PC-9 (cell line): ENCODE measurements around the gene DYNC1H1.

Experiments
- CTCF ChIP-seq: fragments of 200-600 bp; sonication (generic); conservative IDR thresholded peaks from 2 replicates; pipeline ENCODE4 v1.6.1; 2017; ENCODE audit warnings: mixed run types, antibody characterized with exemption, mild to moderate bottlenecking, moderate library complexity
- EZH2 ChIP-seq: fragments of 200-600 bp; sonication (generic); IDR thresholded peaks from 2 replicates; pipeline ENCODE4 v1.8.0; 2017; ENCODE audit warnings: antibody characterized with exemption, low read depth

DNA sequence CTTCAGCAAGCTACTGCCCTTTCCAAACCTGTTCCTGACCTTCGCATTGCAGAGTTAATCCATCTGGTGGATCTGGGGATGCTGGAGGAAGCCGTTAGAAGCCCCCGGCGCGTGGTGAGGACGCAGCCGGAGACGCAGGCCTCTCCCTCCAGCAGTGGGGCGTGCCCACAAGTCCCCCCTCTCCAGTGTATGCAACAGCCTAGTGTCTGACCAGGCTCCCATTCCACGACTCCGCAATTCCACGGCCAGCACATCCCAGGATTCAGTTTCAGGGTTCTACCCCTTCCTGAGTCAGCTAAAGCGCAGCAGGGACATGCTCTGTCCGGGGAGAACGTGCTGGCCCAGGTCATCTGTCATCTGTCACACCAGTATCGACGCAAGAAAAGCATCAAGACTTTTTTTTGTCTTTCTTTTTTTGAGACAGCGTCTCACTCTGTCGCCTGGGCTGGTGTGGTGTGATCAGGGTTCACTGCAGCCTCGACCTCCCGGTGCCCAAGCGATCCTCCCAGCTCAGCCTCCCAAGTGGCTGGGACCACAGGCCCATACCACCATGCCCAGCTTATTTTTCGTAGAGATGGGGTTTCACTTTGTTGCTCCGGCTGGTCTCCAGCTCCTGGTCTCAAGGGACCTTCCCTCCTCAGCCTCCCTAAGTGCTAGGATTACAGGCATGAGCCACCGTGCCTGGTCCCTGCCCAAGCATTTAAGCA lies 8.0 kb upstream of the DYNC1H1 start:
- TF ChIP-seq CTCF (no peak), EZH2 (no peak)
